Activated CD8-positive, alpha-beta memory T cell treated with anti-CD3 and anti-CD28 coated beads, Interleukin-2, amount 50 U/mL, for 1 hour (primary cell): ENCODE measurements around the gene KLHDC4.

Experiments
- DNase-seq: peaks from one replicate; pipeline ENCODE4 v3.0.0-alpha.2; 2020; ENCODE audit errors: extremely low read depth

Gene KLHDC4

GRCh38 chr16:87698676-87699199 lies 67.0 kb downstream of the KLHDC4 start:
- no peak for DNase-seq

- DNase-seq, result no peak
Observed at GRCh38 chr16:87698241-87698640, 67.5 kb downstream of the KLHDC4 start.

GRCh38 chr16:87697792-87698191 lies 68.0 kb downstream of the KLHDC4 start:
- no peak for DNase-seq

GRCh38 chr16:87697256-87697655 lies 68.5 kb downstream of the KLHDC4 start:
- DNase-seq, result no peak

GRCh38 chr16:87696726-87697125 lies 69.1 kb downstream of the KLHDC4 start:
- no peak for DNase-seq

- no peak for DNase-seq
Observed at GRCh38 chr16:87695534-87695933, 70.3 kb downstream of the KLHDC4 start.

GRCh38 chr16:87694441-87695125 lies 71.2 kb downstream of the KLHDC4 start:
- no peak for DNase-seq

DNA sequence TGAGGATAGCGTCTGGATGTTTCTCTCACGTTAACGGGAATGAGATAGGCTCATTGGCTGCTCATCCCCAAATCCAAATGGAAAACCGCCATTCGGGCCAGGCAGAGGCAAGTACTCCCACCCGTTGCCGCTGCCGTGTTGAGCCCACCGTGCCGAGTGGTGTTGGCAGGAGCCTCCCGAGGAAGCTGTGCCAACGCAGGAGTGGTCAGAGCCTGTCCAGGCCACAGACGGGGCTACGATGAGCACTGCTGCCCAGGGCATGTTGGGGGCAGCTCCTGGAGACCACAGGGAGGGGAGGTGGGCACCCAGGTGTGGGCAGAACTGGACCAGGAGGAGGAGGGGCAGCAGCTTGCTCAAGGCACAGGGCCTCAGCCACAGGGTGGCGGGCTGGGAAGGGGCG lies 72.0 kb downstream of the KLHDC4 start:
- no peak for DNase-seq

- DNase-seq, result no peak
Observed at GRCh38 chr16:87692756-87693155, 73.0 kb downstream of the KLHDC4 start.

DNA sequence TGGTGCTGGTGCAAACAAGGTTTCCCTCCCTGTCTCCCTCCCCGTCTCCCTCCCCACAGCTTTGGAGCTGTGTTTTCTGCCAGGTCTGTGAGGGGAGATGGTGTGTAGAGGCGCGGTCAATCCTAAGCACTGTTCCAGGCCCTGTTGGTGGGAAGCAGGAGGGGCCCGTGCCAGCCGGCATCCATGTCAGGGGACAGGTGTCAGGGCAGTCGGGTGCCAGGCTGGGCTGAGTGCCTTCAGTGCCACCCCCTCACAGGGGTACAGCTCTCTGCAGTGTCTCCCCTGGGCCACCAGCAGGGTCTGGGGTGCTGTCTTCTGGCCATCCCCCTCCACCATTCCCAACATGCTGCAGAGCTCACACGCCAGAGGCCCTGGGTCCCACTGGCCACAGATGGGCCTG lies 73.6 kb downstream of the KLHDC4 start:
- no peak for DNase-seq

DNA sequence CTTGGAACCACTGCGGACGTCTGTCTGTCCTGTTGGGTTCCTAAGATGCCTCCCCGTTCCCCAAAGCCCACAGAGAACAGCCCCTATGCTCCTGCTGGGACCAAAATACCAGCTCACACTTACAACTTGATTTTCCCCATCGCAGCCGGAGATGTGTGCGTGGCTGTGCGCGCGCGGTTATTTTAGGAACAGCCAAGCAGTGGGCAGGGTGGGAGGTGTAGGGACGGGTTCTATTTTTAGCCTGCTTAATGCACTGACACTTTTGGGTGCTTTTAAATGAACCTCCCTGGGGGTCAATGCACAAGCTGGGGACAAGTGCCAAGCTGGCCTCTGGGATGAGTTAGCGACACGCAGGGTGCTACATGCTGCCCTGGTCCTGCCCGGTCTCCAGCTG lies 74.1 kb downstream of the KLHDC4 start:
- no peak for DNase-seq

DNA sequence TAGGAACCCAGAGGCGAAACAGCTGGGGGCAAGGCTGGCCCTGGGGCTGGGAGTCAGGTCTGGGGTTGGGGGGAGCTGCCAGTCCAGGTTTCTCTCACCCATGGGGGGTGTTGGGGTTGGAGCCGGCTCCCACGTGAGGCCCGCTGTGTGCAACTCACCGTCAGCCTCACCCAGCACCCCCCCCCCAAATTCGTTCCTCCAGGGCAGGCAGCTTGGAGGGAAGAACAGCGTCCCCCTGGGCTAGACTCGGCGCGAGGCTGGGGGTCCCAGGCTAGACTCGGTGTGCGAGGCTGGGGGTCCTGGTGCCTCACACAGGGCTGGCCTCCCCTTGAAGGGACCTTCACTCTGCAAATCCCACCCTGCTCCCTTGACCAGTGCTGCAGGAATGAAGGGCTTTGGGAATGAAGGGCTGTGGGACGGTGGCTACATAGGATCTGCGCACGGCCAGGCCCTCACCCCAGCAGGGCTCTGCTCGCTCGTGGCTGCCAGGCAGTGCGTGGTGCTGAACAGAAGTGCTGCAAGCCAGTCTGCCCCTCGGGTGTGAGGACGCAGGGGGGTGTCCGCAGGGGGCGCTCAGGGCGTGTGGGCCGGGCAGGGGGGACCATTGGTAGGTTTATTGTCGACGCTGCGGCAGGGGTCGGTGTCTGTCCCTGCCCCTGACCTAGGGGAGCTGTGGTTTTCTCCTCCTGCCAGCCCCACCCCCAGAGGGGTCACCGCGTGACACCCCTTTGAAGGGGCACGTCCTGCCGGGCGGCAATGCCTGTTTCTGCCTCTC lies 74.7 kb downstream of the KLHDC4 start:
- DNase-seq, result no peak

- DNase-seq, result no peak
Observed at GRCh38 chr16:87689956-87690465, 75.8 kb downstream of the KLHDC4 start.

GRCh38 chr16:87688876-87689815 lies 76.6 kb downstream of the KLHDC4 start:
- DNase-seq, result no peak

DNA sequence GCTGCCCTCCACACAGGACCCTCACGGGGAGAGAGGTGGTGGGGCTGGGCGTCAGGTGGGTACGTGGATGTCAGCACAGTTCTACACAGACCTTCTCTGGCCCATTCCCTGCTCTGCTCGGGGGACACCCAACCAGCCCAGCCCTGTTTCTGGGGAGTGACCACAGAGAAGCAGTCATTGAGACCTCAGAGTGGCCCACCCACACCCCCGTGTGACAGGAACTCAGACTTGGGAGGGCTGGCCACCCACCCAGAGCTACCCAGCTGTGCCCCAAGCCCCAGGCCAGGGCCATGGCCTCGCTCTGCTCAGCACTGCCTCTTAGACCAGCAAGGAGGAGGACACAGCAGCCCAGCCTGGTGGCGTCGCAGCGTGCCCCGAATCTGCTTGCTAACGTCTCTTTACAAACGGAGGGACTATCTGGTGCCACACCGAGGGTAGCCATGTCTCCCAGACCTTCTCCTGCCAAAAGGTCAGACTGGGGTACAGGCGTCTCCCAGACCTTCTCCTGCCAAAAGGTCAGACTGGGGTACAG lies 77.7 kb downstream of the KLHDC4 start:
- no peak for DNase-seq

DNA sequence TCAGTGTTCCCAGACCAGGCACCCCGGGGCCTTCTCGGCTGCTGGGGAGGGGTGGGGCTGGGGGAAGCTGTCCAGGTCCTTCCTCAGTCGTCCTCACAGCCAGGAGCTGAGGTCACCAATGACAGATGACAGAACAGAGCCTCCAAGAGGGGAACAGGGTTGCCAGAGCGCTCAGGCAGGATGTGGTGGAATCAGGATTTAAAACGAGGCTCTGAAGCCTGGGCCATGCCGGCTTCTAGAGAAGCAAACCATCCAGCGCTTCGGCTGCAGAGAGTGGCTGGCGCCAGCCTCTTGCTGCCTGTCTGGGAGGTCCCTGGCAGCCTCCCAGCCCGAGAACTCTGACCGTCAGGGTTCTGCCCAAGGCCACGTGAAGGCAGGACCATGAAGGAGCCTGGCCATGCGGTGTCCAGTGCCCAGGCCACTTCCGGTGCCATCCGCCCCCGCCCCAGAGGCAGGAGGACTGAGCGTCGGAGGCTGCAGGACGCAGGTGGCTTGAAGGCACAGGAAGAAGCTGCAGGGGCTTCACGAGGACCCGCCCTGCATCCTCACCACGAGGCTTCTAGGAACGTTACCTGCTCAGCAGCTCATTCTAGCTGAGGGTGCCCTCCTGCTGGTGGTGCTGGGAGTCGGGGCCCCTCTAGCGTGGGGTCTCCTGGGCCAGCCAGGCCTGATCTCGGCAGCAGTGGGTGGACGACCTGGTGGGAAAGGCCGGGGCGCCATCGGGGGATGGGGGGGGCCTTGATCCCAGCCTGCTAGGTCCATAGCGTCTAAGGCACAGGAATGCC lies 78.5 kb downstream of the KLHDC4 start:
- no peak for DNase-seq

DNA sequence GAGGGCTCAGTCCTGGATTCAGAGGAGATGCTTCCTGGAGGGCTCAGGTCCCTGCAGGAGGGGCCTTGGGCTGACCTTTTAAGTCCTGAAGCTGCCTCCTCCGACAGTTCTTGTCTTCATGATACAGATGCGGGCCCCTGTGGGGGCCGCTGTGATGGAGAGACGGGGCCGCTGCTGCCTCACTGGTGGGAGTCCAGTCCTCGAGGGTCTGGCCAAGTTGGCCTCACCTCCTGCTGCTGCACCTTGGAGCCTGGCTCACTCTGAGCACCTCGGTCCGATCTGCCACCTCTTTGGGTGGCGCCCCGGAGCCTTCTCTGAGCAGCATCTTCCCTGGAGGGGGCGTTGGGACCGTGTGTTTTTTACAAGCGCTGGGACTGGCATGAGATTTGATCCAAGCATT lies 79.1 kb downstream of the KLHDC4 start:
- no peak for DNase-seq

DNA sequence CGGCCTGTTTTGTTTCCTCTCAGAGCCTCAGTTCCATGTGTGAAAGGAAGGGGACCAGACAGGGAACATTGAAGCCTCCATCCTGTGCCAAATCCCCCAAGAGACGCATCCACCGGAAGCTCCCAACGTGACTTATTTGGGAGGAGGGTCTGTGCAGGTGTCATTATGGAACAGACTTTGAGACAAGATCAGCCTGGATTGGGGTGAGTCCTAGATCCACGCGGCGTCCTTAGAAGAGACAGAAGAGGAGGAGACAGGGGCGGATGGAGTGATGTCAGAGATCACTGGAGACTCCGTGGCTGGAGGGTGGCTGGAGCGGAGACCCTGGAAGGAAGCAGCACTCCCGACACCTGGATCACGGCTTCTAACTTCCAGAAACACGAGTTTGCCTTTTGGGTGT lies 80.0 kb downstream of the KLHDC4 start:
- no peak for DNase-seq

DNA sequence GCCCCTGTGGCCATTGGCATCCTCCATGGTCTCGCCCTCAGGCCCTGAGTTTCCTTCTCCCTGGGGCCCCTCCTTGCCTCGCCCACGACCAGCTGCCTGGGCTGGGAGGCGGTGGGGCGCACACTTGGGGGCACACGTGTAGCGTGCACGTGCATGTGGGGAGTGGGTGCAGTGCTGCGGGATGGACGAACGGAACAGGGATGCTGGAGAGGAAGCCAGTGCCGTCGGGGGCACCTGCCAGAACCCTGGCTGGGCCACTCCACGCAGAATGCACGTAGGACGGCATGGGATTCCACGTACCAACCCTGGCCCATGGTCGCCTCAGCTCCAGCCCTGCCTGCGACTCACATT lies 80.4 kb downstream of the KLHDC4 start:
- no peak for DNase-seq

DNA sequence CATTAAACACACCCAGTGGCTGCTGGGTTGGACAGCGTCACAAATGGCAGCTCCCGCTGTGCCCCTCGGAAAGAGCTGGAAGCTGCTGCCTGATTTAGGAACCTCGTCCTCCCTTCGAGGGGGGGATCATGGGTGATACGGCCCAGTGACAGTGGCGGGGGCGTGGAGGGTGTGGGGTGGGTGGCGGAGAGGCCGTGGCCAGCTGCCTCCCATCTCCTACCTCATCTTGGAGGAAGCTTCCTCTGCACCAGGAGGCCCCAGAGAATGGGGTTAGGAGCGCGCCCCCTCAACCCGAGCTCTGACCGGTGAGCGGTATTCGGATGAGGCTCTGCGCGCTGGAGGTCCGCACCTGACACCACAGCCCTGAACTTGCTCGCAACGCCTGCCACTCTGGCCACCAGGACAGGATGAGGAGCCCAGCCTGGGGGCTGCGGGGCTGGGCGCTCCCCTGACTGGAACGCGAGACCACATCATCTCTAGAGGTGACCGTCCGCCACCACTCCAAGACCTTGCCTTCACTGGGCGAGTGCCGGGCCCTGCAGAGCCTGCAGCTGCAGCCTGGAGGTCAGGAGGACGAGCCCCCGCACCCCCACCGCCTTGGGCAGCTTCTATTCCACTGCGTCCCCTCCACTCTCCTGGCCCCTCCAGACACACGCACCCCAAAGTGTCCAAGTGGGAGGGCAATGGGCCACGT lies 80.9 kb downstream of the KLHDC4 start:
- DNase-seq, result no peak
